CD4-positive, alpha-beta T cell treated with Interleukin-17A for 1 hour (primary cell): ENCODE results near the gene ITSN2.

ENCODE experiments used
- DNase-seq: peaks from one replicate; pipeline ENCODE4 v3.0.0-alpha.2; 2020

ITSN2 gene

GRCh38 chr2:24174851-24175277, 185.5 kb downstream of the ITSN2 start, which contains the start of gene FAM228A:
TSS of gene FAM228A (plus strand) at chr2:24175053. CDS start at chr2:24175481, 428 bp downstream.
- no peak for DNase-seq

GRCh38 chr2:24169023-24169422, 191.3 kb downstream of the ITSN2 start:
- no peak for DNase-seq

GRCh38 chr2:24164416-24164973, 195.8 kb downstream of the ITSN2 start:
- DNase-seq = peak; percentile 29

GRCh38 chr2:24163601-24164000, 196.7 kb downstream of the ITSN2 start:
- no peak for DNase-seq

- no peak for DNase-seq
These were observed 197.2 kb downstream of the ITSN2 start for GRCh38 chr2:24163186-24163585.

DNA sequence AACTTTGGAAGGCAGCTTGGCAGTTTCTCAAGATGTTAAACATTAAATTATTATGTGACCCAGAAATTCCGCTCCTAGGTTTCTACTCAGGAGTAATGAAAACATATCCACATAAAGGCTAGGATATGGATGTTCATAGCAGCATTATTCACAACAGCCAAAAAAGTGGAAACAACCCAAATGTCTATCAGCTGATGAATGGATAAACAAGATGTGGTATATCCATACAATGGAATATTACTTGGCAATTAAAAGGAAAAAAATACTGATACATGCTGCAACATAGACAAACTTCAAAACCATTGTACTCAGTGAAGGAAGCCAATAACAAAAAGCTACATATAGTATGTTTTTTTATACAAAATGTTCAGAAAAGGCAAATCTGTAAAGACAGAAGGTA, 197.8 kb downstream of the ITSN2 start:
- DNase-seq = no peak

GRCh38 chr2:24160761-24161160, 199.6 kb downstream of the ITSN2 start:
- DNase-seq = no peak

- no peak for DNase-seq
These were observed 200.6 kb downstream of the ITSN2 start for GRCh38 chr2:24159708-24160107.

DNA sequence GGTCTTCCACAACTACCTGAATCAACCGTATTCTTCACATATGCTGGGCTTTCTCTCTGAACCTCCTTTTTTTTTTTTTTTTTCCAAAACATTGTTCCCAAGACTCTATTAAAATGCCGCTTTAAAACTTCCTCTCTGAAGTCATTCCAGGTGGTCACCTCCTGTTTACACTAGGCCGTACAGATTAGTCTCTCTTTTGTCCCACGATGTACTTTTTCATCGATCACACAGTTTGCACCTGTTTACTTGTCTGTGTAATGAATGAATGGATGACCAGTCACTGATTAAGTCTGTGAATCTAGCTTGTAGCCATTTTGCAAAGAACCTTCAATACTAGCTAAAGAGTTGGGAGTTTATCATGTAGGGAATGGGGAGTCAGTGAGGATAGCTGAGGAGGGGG, 202.2 kb downstream of the ITSN2 start:
- DNase-seq = no peak

DNA sequence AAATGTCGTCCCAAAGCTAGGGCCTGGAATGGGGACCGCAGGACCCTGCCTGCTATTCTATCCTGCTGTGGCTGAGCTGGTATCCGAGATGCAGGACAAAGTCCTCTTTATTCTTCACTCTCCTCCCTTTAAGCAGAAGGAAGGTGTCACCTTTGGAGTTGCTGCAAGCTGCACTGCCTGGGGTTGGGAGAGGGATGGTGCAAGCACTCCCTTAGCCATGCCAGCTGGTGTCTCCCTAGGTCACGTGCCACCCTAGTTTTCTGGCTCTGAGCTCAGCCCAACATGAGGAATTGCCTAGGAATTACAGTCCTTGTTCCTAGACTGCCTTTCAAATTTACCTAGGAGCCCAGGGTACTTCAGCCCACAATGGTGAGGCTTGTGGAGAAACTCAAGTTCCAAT, 206.9 kb downstream of the ITSN2 start:
- DNase-seq = no peak
